Measurements from ENCODE around the gene EML1. TPM values are rescaled to one million over a fixed set of nuclear protein-coding genes. Genes with fewer than 3 reads are reported as not detected.

EML1 gene
- total RNA-seq, 1 experiment from 2014 or later, result 16.1 TPM

- Mint-ChIP-seq H3K27ac (peak overlapping the region; percentile 67; the same call in 1 of the 2 replicates), H3K9me3 (no peaks in the 10 kb centered on the region), H3K27me3 (ENCODE audit: low read depth) (peaks cover 16% of the 10 kb centered on the region), H3K4me1 (peaks cover 17% of the 10 kb centered on the region), H3K4me3 (no peak overlapping the region; the same call in 1 of the 2 replicates), H3K36me3 (no peaks in the 10 kb centered on the region)
- TF ChIP-seq ZNF423 (CRISPR knock-in tag; IDR thresholded peaks at IDR 0.05), result peak; percentile 86
- no peak for TF ChIP-seq GRHL2 (CRISPR knock-in tag; IDR thresholded peaks at IDR 0.05; ENCODE audit: insufficient replicate concordance, severe bottlenecking)
- peak; percentile 47; the same call in 1 of the 2 replicates for TF ChIP-seq SP1 (CRISPR knock-in tag; conservative IDR thresholded peaks at IDR 0.05)
- POLR2A ChIA-PET, result no interaction called here
- DNase-seq (ENCODE audit: low spot score) (peak; percentile 69), ATAC-seq (peak; percentile 96)
- CTCF ChIA-PET, result interaction anchor here (0.6 to 1.3 kb wide), 4 partner anchors 9 to 233 kb away, joined by 3 to 4 read pairs (median 4); no protein-coding TSS in a partner anchor
Measured at GRCh38 chr14:99961826-99962518, 168.8 kb downstream of the EML1 start.

GRCh38 chr14:99964979-99965378, 171.8 kb downstream of the EML1 start:
- DNase-seq (ENCODE audit: low spot score) (no peak), ATAC-seq (no peak)
- TF ChIP-seq MYBL2 (CRISPR knock-in tag; IDR thresholded peaks at IDR 0.05), result no peak
- Mint-ChIP-seq H3K4me3 (no peak overlapping the region), H3K9me3 (no peaks in the 10 kb centered on the region), H3K27ac (no peak overlapping the region), H3K27me3 (ENCODE audit: low read depth) (peaks cover 32% of the 10 kb centered on the region), H3K36me3 (no peaks in the 10 kb centered on the region), H3K4me1 (peaks cover 42% of the 10 kb centered on the region)
- ChIA-PET CTCF (no interaction called here), POLR2A (no interaction called here)

GRCh38 chr14:99966037-99966835, 173.0 kb downstream of the EML1 start:
- H3K4me3 Mint-ChIP-seq, result no peak overlapping the region
- H3K4me1 Mint-ChIP-seq, result peaks cover 42% of the 10 kb centered on the region
- no peaks in the 10 kb centered on the region for H3K9me3 Mint-ChIP-seq
- DNase-seq (ENCODE audit: low spot score) (no peak), ATAC-seq (no peak)
- no peak for TF ChIP-seq ZNF317 (CRISPR knock-in tag; IDR thresholded peaks at IDR 0.05; ENCODE audit: borderline replicate concordance, low read depth)
- peaks cover 39% of the 10 kb centered on the region for H3K27me3 Mint-ChIP-seq (ENCODE audit: low read depth)
- H3K36me3 Mint-ChIP-seq, result peaks cover 3% of the 10 kb centered on the region; the same call in 1 of the 2 replicates
- no peak overlapping the region for H3K27ac Mint-ChIP-seq
- ChIA-PET POLR2A (no interaction called here), CTCF (interaction anchor here (0.5 to 1.6 kb wide), 2 partner anchors 31 to 227 kb away, joined by 3 read pairs; no protein-coding TSS in a partner anchor)

- Mint-ChIP-seq H3K9me3 (no peaks in the 10 kb centered on the region), H3K27ac (no peak overlapping the region), H3K4me1 (peaks cover 39% of the 10 kb centered on the region), H3K4me3 (no peak overlapping the region), H3K36me3 (peaks cover 3% of the 10 kb centered on the region; the same call in 1 of the 2 replicates), H3K27me3 (ENCODE audit: low read depth) (peaks cover 39% of the 10 kb centered on the region)
- POLR2A ChIA-PET, result no interaction called here
- CTCF ChIA-PET, result interaction anchor here (1.6 kb wide), 1 partner anchor 226 kb away, joined by 3 read pairs; no protein-coding TSS in a partner anchor
- no peak for ATAC-seq
- TF ChIP-seq GRHL2 (CRISPR knock-in tag; IDR thresholded peaks at IDR 0.05; ENCODE audit: insufficient replicate concordance, severe bottlenecking) (no peak), ZMAT4 (CRISPR knock-in tag; IDR thresholded peaks at IDR 0.05) (no peak), EMX1 (CRISPR knock-in tag; IDR thresholded peaks at IDR 0.05) (no peak), ZNF423 (CRISPR knock-in tag; IDR thresholded peaks at IDR 0.05) (no peak), CREB1 (CRISPR knock-in tag; IDR thresholded peaks at IDR 0.05) (no peak), NFE2L1 (CRISPR knock-in tag; IDR thresholded peaks at IDR 0.05) (no peak), SMAD4 (CRISPR knock-in tag; IDR thresholded peaks at IDR 0.05) (no peak), AFF4 (CRISPR knock-in tag; IDR thresholded peaks at IDR 0.05; ENCODE audit: borderline replicate concordance) (no peak), NR3C1 (CRISPR knock-in tag; conservative IDR thresholded peaks at IDR 0.05; ENCODE audit: low read depth) (no peak), ERG (CRISPR knock-in tag; IDR thresholded peaks at IDR 0.05) (no peak), ZNF425 (CRISPR knock-in tag; conservative IDR thresholded peaks at IDR 0.05) (no peak), FOXJ3 (CRISPR knock-in tag; IDR thresholded peaks at IDR 0.05; ENCODE audit: borderline replicate concordance) (no peak)
- DNase-seq (ENCODE audit: low spot score), result no peak
Measured at GRCh38 chr14:99966912-99967311, 173.7 kb downstream of the EML1 start.

Data from WTC11 (cell line).